A549 treated with GW870086 at 1 μM for 4 hours (cell line): Measurements from ENCODE around the gene DCAF8L2. TPM values are rescaled to one million over a fixed set of nuclear protein-coding genes. Genes with fewer than 3 reads are reported as not detected.

Experiments
- total RNA-seq: library from RNA; stranded (reverse); fragments of 200-300 nt; extraction: Qiagen RNA extraction; gene quantifications from 5 replicates; pipeline ENCODE4 v1.2.3, GENCODE V29; 2022; ENCODE audit warnings: low read depth

DCAF8L2 gene
- not detected in 5 replicates for total RNA-seq

GRCh38 chrX:27590044-27590443 is at the start of gene DCAF8L2:
TSS of gene DCAF8L2 (plus strand) at chrX:27590344. CDS start at chrX:27746896, 156,552 bp downstream.

Other genes with a start within 250 kb of the DCAF8L2 start
- gene PPP4R3C, start 127.0 kb upstream of the DCAF8L2 start, total RNA-seq = not detected in 5 replicates
- gene MAGEB10, start 217.6 kb downstream of the DCAF8L2 start, total RNA-seq = not detected in 5 replicates